Measurements from ENCODE around the gene CLCN5.

DNA sequence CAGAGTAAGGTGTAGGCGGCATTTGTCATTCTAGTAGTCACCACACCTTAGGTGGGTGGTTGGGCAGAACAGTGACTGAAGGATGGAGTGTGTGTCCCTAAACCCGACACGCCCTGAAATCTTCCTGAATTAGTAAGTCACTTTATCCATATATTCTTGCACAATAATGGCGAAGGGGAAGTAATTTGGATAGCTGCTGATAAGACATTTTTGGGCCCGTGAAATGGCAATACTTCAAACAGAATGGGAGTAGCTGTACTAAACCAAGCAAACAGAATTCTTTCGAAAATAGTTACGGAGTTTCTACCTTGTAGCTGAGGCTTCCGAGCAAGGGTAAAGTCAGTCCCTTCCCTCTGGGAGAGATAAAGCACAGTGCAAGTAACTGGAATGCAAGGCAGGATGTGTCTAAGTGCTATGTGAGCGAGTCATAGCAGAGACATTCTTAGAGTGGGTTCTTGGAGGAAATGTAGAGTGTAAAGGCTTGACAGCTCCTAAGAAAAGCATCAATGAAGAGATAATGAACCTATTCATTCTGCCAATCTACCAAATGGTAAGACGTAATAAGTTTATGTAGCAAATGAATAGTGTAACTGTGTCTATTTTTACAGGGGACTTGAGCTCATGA lies 72.8 kb downstream of the CLCN5 start:
- TF ChIP-seq CTCF (IDR thresholded peaks at IDR 0.05) = no peak
- TF ChIP-seq POLR2AphosphoS5 (IDR thresholded peaks at IDR 0.05) = no peak

All from prostate gland (tissue), 2 donors.